ENCODE results near the gene F11.

Gene F11

DNA sequence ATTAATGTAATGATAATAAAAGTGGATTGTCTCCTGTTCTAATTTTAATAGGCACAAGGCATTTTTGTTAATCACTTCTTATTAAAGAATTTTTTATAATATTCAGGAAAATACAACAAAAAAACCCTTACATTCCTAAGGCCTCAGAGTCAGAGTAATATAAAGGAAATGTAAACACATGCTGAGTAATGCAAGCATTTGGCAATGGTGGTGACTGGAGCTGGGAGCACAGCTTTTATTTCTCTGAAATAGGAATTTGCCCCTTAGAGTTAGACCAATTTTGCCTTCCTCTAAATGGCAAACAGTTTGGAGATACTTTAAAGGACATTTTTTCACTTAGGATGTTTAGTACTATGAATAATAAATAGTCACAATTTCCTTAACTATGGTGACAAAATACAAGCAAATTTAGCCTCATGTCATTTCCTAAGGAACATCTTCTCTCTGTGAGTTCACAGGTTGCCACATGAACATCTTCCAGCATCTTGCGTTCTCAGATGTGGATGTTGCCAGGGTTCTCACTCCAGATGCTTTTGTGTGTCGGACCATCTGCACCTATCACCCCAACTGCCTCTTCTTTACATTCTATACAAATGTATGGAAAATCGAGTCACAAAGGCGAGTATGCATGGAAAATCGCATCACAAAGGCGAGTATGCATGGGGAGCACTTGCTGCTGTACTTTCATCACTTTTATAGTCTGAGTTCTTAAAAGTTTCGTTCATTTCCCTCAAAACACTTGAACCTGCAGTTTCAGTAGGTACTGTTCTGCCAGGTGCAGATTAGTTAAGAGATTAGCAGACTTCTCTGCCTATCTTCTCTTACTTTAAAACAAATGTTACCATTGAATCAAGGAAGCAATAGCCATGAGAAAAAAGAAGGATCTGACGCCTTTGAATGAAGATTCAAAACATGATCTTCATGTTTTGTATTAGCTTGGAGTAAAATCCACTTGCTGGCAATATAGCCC lies 15.9 kb upstream of the F11 start:
- H3K4me3 ChIP-seq (replicated peaks; ENCODE audit: low read depth, low read length): no peak overlapping the region
- TF ChIP-seq, protein P1, sequence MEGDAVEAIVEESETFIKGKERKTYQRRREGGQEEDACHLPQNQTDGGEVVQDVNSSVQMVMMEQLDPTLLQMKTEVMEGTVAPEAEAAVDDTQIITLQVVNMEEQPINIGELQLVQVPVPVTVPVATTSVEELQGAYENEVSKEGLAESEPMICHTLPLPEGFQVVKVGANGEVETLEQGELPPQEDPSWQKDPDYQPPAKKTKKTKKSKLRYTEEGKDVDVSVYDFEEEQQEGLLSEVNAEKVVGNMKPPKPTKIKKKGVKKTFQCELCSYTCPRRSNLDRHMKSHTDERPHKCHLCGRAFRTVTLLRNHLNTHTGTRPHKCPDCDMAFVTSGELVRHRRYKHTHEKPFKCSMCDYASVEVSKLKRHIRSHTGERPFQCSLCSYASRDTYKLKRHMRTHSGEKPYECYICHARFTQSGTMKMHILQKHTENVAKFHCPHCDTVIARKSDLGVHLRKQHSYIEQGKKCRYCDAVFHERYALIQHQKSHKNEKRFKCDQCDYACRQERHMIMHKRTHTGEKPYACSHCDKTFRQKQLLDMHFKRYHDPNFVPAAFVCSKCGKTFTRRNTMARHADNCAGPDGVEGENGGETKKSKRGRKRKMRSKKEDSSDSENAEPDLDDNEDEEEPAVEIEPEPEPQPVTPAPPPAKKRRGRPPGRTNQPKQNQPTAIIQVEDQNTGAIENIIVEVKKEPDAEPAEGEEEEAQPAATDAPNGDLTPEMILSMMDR (IDR thresholded peaks at IDR 0.05; ENCODE audit: low read length, missing control alignments): no peak
- peak; percentile 10 for DNase-seq (ENCODE audit: low read depth)

DNA sequence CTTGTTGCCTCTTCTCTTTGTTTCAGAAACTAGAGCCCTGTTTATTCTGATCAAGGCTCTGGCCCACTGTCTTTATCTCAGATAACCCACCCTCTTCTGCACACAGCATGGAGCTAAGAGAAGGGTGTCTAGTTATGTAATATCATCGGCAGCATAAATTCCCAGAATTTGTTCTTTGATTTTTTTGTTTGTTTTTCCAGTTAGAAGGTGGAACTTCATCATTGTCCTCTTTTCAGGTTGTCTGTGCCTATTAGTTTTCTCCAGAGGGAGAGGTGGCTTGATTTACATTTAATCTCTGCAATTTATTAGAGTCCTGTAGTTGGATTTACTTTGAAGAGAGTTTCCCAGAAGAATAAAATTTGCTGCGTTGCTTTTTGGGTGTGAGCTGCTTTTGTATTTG lies 15.2 kb upstream of the F11 start:
- DNase-seq (ENCODE audit: low read depth): no peak
- TF ChIP-seq, protein P1 (IDR thresholded peaks at IDR 0.05; ENCODE audit: low read length, missing control alignments): no peak
- H3K4me3 ChIP-seq (replicated peaks; ENCODE audit: low read depth, low read length): no peak overlapping the region

DNA sequence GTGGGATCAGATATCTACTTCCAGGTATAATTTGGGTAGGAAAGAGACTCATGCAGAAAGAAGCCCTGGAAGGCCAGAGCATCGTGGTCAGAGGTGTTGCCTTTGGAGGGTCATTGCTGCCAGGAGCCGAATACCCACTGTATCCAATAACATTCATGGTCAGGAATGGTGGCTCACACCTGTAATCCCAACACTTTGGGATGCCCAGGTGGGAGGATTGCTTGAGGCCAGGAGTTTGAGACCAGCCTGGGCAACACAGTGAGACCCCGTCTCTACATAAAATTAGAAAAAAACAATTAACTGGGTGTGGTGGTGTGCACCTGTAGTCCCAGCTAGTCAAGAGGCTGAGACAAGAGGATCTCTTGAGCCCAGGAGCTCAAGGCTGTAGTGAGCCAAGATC lies 10.9 kb upstream of the F11 start:
- H3K4me3 ChIP-seq (replicated peaks; ENCODE audit: low read depth, low read length): no peak overlapping the region
- no peak for DNase-seq (ENCODE audit: low read depth)
- TF ChIP-seq, protein P1 (IDR thresholded peaks at IDR 0.05; ENCODE audit: low read length, missing control alignments): no peak

DNA sequence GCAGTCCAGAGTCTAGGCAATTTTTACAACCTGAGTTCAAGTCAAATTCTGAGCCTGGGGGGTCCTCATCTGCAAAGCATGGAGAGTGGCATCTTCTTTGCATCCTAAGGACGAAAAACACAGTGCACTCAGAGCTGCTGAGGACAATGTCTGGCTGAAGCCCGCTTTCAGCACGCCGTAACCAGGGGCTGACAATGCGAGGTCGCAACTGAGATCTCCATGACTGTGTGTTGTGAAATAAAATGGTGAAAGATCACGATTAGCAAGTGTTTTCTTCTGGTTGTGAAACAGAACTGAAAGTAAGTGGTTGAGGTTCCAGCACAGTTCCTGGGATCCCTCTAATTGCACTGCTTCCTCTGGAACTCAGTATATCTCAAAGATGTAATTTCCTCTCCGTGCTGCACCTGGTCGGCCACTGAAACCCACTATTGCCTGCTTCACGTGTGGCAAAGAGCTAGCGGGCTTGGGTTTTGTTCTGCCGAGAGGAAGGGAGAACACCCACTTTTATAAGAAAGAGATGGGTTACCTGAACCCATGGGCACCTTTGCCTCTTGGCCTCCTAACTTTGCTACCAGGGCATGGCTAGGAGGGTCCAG lies 7.7 kb upstream of the F11 start:
- DNase-seq (ENCODE audit: low read depth): no peak
- TF ChIP-seq, protein P1 (IDR thresholded peaks at IDR 0.05; ENCODE audit: low read length, missing control alignments): no peak
- no peak overlapping the region for H3K4me3 ChIP-seq (replicated peaks; ENCODE audit: low read depth, low read length)

DNA sequence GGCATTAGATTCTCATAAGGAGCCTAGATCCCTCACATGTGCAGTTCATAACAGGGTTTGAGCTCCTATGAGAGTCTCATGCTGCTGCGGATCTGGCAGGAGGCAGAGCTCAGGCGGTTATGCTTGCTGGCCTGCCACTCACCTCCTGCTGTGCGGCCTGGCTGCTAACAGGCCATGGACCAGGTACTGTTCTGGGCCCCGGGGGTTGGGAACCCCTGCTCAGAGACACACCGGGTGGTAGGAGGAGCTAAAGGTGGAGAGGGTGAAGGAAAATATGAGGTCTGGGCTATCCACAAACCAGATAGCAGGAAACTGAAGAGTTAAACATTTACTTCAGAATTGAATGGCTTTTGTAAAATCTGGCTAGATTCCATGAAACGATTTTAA lies 5.9 kb upstream of the F11 start:
- TF ChIP-seq, protein P1 (IDR thresholded peaks at IDR 0.05; ENCODE audit: low read length, missing control alignments): no peak
- no peak for DNase-seq (ENCODE audit: low read depth)
- no peak overlapping the region for H3K4me3 ChIP-seq (replicated peaks; ENCODE audit: low read depth, low read length)

DNA sequence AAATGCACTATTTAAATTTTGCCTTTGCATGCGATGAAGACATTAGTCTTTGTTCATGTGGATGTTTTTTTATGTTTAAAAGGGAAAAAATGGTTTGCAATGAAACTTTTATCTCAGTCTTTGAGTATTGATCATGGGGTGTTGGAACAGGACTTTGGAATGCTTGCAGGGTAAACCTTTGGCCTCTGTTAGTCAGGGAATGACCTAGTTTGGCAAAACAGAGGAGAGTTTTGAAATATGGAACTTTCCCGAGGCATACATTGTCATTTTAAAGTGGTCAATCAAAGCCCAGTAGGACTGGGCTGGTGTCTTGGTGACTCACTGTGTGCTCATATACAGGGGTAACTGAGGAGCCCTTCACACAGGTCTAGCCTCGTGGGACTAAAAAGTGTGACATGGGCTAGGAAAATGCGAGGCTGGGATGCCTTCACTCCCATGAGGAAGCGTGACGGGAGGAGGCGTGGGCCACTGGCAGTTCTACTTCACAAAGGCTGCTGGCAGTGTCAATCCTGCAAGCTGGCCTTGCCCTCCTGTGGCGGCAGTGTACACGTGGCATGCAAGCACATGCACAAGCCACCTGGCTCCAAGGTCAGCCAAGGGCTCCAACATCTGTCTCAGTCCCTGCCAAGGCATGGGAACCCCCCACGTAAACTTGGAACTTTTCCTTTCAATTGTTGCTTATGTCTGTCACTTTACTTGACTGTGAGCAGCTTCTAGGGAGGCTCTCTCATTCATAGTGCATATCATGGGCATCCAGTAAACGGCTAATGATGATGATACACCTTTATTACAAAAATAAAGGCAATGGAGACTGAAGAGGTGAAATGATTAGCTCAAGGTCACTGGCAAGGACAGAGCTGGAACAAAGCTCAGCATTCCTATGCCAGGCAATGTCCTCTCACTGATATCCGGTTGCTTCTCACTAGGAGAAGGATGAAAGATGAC lies 5.2 kb upstream of the F11 start:
- TF ChIP-seq, protein P1 (IDR thresholded peaks at IDR 0.05; ENCODE audit: low read length, missing control alignments): no peak
- DNase-seq (ENCODE audit: low read depth): no peak

More for the DNA sequence above, 5.2 kb upstream of the F11 start:
- no peak overlapping the region for H3K4me3 ChIP-seq (replicated peaks; ENCODE audit: low read depth, low read length)

Measured in fibroblast of pulmonary artery (primary cell).